Measurements from ENCODE around the gene SLC17A7.

Gene SLC17A7

DNA sequence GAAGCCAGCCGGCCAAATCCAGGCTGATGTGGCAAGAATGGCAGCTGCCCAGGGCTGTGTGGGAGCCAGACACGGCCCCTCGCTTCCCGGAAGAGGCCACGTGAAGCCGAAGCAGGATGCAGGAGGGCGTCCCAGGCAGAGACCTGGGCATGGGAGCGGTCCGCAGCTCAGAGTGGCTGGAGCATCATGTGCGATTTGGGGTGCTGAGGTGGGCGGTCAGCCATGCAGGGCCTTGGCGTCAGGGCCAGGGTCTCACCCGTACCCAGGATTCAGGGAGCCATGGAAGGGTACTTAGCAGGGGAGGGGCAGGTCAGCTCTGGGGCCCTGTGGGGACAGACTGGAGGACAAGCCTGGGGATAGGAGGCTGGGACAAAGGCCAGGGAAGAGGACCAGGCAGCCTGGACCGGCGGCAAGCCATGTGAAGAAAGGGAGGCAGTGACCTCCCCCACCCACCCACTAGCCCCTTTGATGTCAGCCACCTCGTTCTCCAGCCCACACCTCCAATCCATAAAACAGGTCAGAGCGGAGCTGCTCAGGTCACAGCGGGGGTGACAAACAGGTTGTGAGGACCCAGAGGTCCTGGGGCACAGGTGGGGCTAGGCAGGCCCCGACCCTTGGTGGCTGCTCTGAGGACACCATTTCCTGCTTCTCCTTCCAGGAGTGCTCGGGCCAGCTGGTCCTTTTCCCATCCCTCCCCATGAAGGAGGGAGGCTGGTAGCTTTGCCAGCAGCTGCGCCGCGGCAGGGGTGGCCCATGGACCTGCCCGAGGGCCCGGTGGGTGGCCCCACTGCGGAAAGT, 51.0 kb downstream of the SLC17A7 start:
- TF ChIP-seq, protein P1, sequence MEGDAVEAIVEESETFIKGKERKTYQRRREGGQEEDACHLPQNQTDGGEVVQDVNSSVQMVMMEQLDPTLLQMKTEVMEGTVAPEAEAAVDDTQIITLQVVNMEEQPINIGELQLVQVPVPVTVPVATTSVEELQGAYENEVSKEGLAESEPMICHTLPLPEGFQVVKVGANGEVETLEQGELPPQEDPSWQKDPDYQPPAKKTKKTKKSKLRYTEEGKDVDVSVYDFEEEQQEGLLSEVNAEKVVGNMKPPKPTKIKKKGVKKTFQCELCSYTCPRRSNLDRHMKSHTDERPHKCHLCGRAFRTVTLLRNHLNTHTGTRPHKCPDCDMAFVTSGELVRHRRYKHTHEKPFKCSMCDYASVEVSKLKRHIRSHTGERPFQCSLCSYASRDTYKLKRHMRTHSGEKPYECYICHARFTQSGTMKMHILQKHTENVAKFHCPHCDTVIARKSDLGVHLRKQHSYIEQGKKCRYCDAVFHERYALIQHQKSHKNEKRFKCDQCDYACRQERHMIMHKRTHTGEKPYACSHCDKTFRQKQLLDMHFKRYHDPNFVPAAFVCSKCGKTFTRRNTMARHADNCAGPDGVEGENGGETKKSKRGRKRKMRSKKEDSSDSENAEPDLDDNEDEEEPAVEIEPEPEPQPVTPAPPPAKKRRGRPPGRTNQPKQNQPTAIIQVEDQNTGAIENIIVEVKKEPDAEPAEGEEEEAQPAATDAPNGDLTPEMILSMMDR (IDR thresholded peaks at IDR 0.05; ENCODE audit: low read depth, low read length, missing control alignments): no peak
- no peak overlapping the region for H3K4me3 ChIP-seq (replicated peaks; ENCODE audit: low read depth, low read length)
- DNase-seq (ENCODE audit: extremely low read depth, low read depth): no peak

DNA sequence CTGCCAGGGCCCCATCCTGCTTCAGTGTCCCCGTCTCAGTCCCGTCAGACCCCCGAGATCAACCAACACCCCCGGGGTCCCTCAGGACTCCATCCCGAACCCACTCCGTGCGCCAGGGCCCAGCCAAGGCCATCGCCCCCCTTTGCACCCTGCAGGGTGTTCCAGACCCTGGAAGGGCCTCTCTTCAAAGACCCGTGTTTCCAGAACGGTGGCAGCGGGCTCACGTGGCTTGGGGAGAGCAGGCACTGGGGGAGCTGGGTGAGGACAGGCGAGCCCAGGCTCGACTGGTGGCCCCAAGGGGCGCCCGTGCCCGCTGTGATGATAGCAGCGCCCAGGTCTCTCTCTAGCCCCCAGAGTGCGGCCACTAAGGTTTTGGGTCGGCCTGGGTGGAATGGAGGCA, 51.9 kb downstream of the SLC17A7 start:
- no peak overlapping the region for H3K4me3 ChIP-seq (replicated peaks; ENCODE audit: low read depth, low read length)
- no peak for DNase-seq (ENCODE audit: extremely low read depth, low read depth)
- TF ChIP-seq, protein P1 (IDR thresholded peaks at IDR 0.05; ENCODE audit: low read depth, low read length, missing control alignments): no peak

DNA sequence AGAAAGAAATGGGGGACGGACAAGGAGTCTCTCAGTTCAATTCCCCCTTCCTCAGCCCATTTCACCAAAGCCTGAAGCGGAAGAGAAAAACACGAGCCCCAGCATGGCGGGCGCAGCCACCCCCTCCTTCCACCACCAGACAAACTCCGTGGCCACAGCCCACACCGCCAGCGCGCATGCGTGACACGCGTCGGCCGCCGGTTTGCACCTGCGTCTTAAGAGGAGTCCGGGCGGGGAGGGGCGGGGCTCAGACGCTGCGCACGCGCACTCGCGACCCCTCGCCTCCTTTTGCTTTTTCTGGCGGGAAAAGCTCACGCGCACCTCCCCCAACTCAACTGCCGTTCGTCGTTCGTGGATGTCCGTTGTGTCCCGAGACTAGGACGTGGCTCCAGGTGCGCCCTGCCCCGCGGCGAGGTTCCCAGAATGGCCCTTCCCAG, 53.4 kb downstream of the SLC17A7 start, which contains the start of gene KASH5:
Gene KASH5 (plus strand): TSS at position 314 of the 437 bp plus-strand sequence. CDS start 2,635 bp downstream, outside the sequence.
- DNase-seq (ENCODE audit: extremely low read depth, low read depth): no peak
- TF ChIP-seq, protein P1 (IDR thresholded peaks at IDR 0.05; ENCODE audit: low read depth, low read length, missing control alignments): no peak
- H3K4me3 ChIP-seq (replicated peaks; ENCODE audit: low read depth, low read length): no peak within 1 kb of the TSS

DNA sequence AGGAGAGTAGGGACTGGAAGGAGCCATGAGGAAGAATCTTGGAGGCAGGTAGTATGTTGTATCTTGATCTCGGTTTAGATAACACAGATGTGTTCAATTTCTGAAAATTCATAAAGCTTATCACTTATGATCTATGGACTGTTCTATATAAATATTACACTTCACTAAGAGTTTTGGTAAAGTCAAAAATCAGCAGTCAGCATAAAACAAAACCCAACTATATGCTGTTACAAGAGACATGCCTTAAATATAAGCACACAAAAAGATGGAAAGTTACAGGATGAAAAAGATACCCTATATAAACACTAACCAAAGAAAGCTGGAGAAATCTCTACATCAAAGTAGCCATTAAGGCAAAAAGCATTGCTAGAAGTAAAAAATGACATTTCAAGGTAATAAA, 57.7 kb downstream of the SLC17A7 start:
- DNase-seq (ENCODE audit: extremely low read depth, low read depth): no peak
- TF ChIP-seq, protein P1 (IDR thresholded peaks at IDR 0.05; ENCODE audit: low read depth, low read length, missing control alignments): no peak
- H3K4me3 ChIP-seq (replicated peaks; ENCODE audit: low read depth, low read length): no peak overlapping the region

DNA sequence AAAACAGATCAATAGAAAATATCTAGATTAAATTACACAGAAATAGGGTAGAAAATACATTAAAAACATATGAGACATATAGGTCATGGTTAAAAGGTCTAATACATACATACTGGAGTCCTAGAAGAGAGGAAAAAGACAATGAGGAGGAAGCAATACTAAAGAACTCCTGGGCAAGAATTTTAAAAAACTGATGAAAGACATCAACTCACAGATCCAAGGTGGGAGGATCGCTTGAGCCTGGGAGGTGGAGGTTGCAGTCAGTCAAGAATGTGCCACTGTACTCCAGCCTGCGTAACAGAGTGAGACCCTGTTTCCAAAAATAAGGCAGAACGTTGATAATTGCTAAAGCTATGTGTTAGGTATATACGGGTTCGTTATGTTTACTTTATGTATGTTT, 58.7 kb downstream of the SLC17A7 start:
- no peak for DNase-seq (ENCODE audit: extremely low read depth, low read depth)
- TF ChIP-seq, protein P1 (IDR thresholded peaks at IDR 0.05; ENCODE audit: low read depth, low read length, missing control alignments): no peak
- no peak overlapping the region for H3K4me3 ChIP-seq (replicated peaks; ENCODE audit: low read depth, low read length)

DNA sequence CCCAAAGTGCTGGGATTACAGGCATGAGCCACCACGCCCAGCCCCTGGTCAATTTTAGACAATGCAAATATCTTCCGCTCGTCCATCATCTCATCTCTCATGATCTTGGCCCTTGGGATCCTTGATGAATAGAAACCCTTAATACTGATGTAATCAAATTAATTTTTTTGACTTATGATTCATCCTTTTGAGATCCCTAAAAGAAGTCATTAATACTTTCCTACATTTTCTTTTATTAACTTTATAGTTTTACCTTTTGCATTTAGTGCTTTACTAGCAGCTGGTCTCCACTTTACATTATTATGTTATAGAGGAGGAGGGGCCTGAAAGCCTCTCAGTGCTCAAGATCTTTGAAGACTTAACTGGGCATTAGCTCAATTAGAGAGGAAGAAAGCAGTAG, 60.9 kb downstream of the SLC17A7 start:
- no peak overlapping the region for H3K4me3 ChIP-seq (replicated peaks; ENCODE audit: low read depth, low read length)
- DNase-seq (ENCODE audit: extremely low read depth, low read depth): no peak
- TF ChIP-seq, protein P1 (IDR thresholded peaks at IDR 0.05; ENCODE audit: low read depth, low read length, missing control alignments): no peak
